Lung (tissue), 12 donors: ENCODE results near the gene ZNF750. TPM values are rescaled to one million over a fixed set of nuclear protein-coding genes. Genes with fewer than 3 reads are reported as not detected.
"Not testable (repeated sequence)": the region's sequence is repeated elsewhere in the genome, so short reads cannot be mapped to it uniquely, and the experiment has no call there.

Source experiments
- ATAC-seq: fragments of 200-7000 bp; cut with Tn5 transposase; one replicate; pipeline ENCODE4 v1.9.1; 2020; ENCODE audit warnings: moderate number of reproducible peaks; ENCODE audit not compliant: insufficient read depth, low FRiP score
- DNase-seq, 3 donors: peaks; one replicate each; pipeline ENCODE4 v3.0.0-alpha.2; 2013 to 2017
- H3K27ac ChIP-seq, 2 donors: one replicate each; pipeline ENCODE4 v1.5.1; 2013; ENCODE audit warnings: mild to moderate bottlenecking in 2 of 2, moderate library complexity in 2 of 2, control low read depth in 1 of 2, inconsistent platforms in 1 of 2, low read depth in 1 of 2, low read length in 1 of 2
- H3K27me3 ChIP-seq, 3 donors: one replicate each; pipeline ENCODE4 v1.5.1; 2013; ENCODE audit warnings: low read length in 2 of 3; ENCODE audit not compliant: control insufficient read depth in 3 of 3, insufficient read depth in 3 of 3
- H3K36me3 ChIP-seq, 4 donors: one replicate each; pipeline ENCODE4 v1.5.1; 2013; ENCODE audit warnings: low read length in 4 of 4, mild to moderate bottlenecking in 1 of 4, moderate library complexity in 1 of 4; ENCODE audit not compliant: control insufficient read depth in 4 of 4, insufficient read depth in 4 of 4
- H3K4me1 ChIP-seq, 5 donors: one replicate each; pipeline ENCODE4 v1.5.1; 2013; ENCODE audit warnings: low read length in 5 of 5, mild to moderate bottlenecking in 2 of 5, moderate library complexity in 1 of 5; ENCODE audit not compliant: control insufficient read depth in 5 of 5, insufficient read depth in 5 of 5
- H3K4me3 ChIP-seq: one replicate; pipeline ENCODE4 v1.5.1; 2013; ENCODE audit warnings: mild to moderate bottlenecking, control low read depth, moderate library complexity
- H3K9ac ChIP-seq, 2 donors: one replicate each; pipeline ENCODE4 v1.5.1; 2013; ENCODE audit warnings: low read length in 2 of 2, control low read depth in 1 of 2; ENCODE audit not compliant: insufficient read depth in 1 of 2
- H3K9me3 ChIP-seq, 4 donors: one replicate each; pipeline ENCODE4 v1.5.1; 2013; ENCODE audit warnings: low read length in 3 of 4, mild to moderate bottlenecking in 1 of 4, moderate library complexity in 1 of 4; ENCODE audit not compliant: control insufficient read depth in 4 of 4, insufficient read depth in 3 of 4
- WGBS, 2 donors: extraction: QIAGEN DNeasy Blood & Tissue Kit; methylation state at CpG; one replicate each; pipeline ENCODE4 v1.1.7; 2013; 5-methylcytosine and 5-hydroxymethylcytosine counted together
- polyA plus RNA-seq, 2 donors: library from polyadenylated mRNA; stranded (reverse); fragments of 200-250 nt; gene quantifications; one replicate each; pipeline ENCODE4 v1.2.1, GENCODE V29; 2013
- total RNA-seq, 2 donors: library from RNA; depleted of rRNA in 1 of 2; stranded (reverse); fragments of >200 nt in 1 of 2; gene quantifications; one replicate each; pipeline ENCODE4 v1.2.1, GENCODE V29; 2014 to 2021
- TF ChIP-seq, protein P1 (sequence below): IDR thresholded peaks from 2 replicates; pipeline ENCODE4 v1.5.1; 2012; ENCODE audit warnings: mild to moderate bottlenecking; ENCODE audit errors: control extremely low read depth, extremely low read depth
- donor health status: control.
- donor health status: control.
- donor health status: Bipolar disorder and iron deficiency.
- donor health status: healthy.
- donor health status: DM: yes; HTN: yes; CAD: no.

Gene ZNF750
- total and polyA plus RNA-seq, 4 donors = 1.3 to 4.4 (median 1.9) TPM

- Histone ChIP-seq H3K9ac (no peak overlapping the region), H3K9me3 (no peaks in the 10 kb centered on the region), H3K36me3 (peaks cover 0 to 17% (median 6%) of the 10 kb centered on the region in 4 donors)
Observed at GRCh38 chr17:82787081-82787848, 52.6 kb downstream of the ZNF750 start.

DNA sequence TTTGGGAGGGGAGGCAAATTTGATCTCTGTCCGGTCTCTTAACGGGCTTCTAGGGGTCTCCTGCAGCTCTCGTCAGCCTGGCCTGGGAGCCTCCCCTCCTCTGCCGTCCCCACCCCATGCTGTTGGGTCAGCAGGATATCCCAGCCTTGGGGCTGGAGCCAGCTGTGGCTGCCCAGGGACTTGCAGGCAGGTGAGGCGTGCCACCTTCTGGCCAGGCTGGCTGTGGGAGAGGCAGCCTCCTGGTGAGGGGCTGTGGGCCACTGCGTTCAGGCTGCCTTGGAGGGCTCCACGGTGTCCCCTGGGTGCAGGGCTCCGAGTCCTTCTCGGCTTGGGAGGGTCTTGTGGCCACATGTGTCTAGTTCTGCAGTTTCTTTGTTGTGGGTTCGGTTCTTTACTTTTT, 53.4 kb downstream of the ZNF750 start:
- Histone ChIP-seq H3K27me3 (no peaks in the 10 kb centered on the region), H3K36me3 (peaks cover 0 to 14% (median 6%) of the 10 kb centered on the region in 4 donors), H3K9ac (no peak overlapping the region), H3K4me1 (peaks cover 0 to 5% (median 0%) of the 10 kb centered on the region in 5 donors), H3K9me3 (no peaks in the 10 kb centered on the region), H3K27ac (no peak overlapping the region), H3K4me3 (no peak overlapping the region)
- TF ChIP-seq, protein P1, sequence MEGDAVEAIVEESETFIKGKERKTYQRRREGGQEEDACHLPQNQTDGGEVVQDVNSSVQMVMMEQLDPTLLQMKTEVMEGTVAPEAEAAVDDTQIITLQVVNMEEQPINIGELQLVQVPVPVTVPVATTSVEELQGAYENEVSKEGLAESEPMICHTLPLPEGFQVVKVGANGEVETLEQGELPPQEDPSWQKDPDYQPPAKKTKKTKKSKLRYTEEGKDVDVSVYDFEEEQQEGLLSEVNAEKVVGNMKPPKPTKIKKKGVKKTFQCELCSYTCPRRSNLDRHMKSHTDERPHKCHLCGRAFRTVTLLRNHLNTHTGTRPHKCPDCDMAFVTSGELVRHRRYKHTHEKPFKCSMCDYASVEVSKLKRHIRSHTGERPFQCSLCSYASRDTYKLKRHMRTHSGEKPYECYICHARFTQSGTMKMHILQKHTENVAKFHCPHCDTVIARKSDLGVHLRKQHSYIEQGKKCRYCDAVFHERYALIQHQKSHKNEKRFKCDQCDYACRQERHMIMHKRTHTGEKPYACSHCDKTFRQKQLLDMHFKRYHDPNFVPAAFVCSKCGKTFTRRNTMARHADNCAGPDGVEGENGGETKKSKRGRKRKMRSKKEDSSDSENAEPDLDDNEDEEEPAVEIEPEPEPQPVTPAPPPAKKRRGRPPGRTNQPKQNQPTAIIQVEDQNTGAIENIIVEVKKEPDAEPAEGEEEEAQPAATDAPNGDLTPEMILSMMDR = no peak
- ATAC-seq (no peak), DNase-seq (no peak)
- 89 to 96% methylated on average over 10 of the region's 10 CpGs for WGBS, 2 donors

More at GRCh38 chr17:82787081-82787848, 52.6 kb downstream of the ZNF750 start:
- H3K27ac ChIP-seq = no peak overlapping the region
- peaks cover 0 to under 1% (median 0%) of the 10 kb centered on the region in 5 donors for H3K4me1 ChIP-seq
- ATAC-seq (no peak), DNase-seq (no peak)
- TF ChIP-seq, protein P1 = no peak
- H3K4me3 ChIP-seq = no peak overlapping the region
- 89% methylated on average over 27 of the region's 27 CpGs for WGBS, 2 donors
- H3K27me3 ChIP-seq = no peaks in the 10 kb centered on the region

DNA sequence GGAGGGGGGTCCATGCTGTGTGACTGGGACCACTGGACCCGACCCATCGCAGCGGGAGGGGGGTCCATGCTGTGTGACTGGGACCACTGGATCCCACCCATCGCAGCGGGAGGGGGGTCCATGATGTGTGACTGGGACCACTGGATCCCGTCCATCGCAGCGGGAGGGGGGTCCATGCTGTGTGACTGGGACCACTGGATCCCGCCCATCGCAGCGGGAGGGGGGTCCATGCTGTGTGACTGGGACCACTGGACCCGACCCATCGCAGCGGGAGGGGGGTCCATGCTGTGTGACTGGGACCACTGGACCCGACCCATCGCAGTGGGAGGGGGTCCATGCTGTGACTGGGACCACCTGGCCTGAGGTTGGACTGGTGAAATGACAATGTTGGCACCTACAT, 54.2 kb downstream of the ZNF750 start:
- not testable (repeated sequence) for ATAC-seq, H3K27me3 ChIP-seq, DNase-seq, H3K27ac ChIP-seq, H3K9me3 ChIP-seq, H3K4me3 ChIP-seq, H3K9ac ChIP-seq, H3K4me1 ChIP-seq
- peaks cover 0 to 13% (median 4%) of the 10 kb centered on the region in 4 donors for H3K36me3 ChIP-seq
- 97 to 98% methylated on average over 15 to 16 of the region's 16 CpGs for WGBS, 2 donors

GRCh38 chr17:82783498-82783897, 56.3 kb downstream of the ZNF750 start:
- peaks cover 0 to 5% (median 0%) of the 10 kb centered on the region in 5 donors for H3K4me1 ChIP-seq
- H3K36me3 ChIP-seq = peaks cover 0 to 8% (median 4%) of the 10 kb centered on the region in 4 donors
- H3K27ac ChIP-seq = no peak overlapping the region
- TF ChIP-seq, protein P1 = no peak
- DNase-seq (no peak), ATAC-seq (no peak)
- no peak overlapping the region for H3K4me3 ChIP-seq
- no peaks in the 10 kb centered on the region for H3K9me3 ChIP-seq
- no peaks in the 10 kb centered on the region for H3K27me3 ChIP-seq
- 96 to 97% methylated on average over 18 of the region's 18 CpGs for WGBS, 2 donors
- H3K9ac ChIP-seq = no peak overlapping the region
